GM12891 (cell line): ENCODE data around the gene BCL2L12.
"Not testable (repeated sequence)": the region's sequence is repeated elsewhere in the genome, so short reads cannot be mapped to it uniquely, and the experiment has no call there.

Experiments used
- DNase-seq: peaks from one replicate; pipeline ENCODE4 v3.0.0; 2011; ENCODE audit warnings: low spot score; ENCODE audit not compliant: insufficient read length
- FAIRE-seq: peaks from 2 replicates; lab custom pipeline; 2011; peaks lifted over from hg19 to GRCh38; lab: Jason Lieb, UNC
- PAX5 ChIP-seq: IDR thresholded peaks from 2 replicates; pipeline ENCODE4 v1.6.1; 2011; ENCODE audit warnings: low read length, moderate library complexity, mild to moderate bottlenecking; ENCODE audit not compliant: insufficient read depth, severe bottlenecking
- POLR2A ChIP-seq: IDR thresholded peaks from 2 replicates; pipeline ENCODE4 v1.6.1; 2011; ENCODE audit warnings: low read depth, low read length, control low read depth
- POLR2AphosphoS5 ChIP-seq: IDR thresholded peaks from 2 replicates; pipeline ENCODE4 v1.6.1; 2011; ENCODE audit warnings: low read depth, low read length, control low read depth
- POU2F2 ChIP-seq: IDR thresholded peaks from 2 replicates; pipeline ENCODE4 v1.6.1; 2011; ENCODE audit warnings: low read depth, mild to moderate bottlenecking, control low read depth, low read length, moderate library complexity
- SPI1 ChIP-seq: IDR thresholded peaks from 2 replicates; pipeline ENCODE4 v1.6.1; 2011; ENCODE audit warnings: low read depth, low read length, control low read depth
- TAF1 ChIP-seq: IDR thresholded peaks from 2 replicates; pipeline ENCODE4 v1.6.1; 2011; ENCODE audit warnings: low read depth, low read length, control low read depth

BCL2L12 gene

GRCh38 chr19:49712397-49712859 is 46.7 kb downstream of the BCL2L12 start:
- TF ChIP-seq SPI1 (no peak), POU2F2 (no peak), POLR2A (no peak), PAX5 (no peak), POLR2AphosphoS5 (no peak), TAF1 (no peak)
- DNase-seq (no peak), FAIRE-seq (no peak)

- no peak for FAIRE-seq
- no peak for TF ChIP-seq SPI1
- TF ChIP-seq POU2F2, result no peak
- no peak for TF ChIP-seq POLR2A
- no peak for TF ChIP-seq PAX5
- TF ChIP-seq POLR2AphosphoS5, result no peak
- no peak for TF ChIP-seq TAF1
- DNase-seq, result no peak
Measured at GRCh38 chr19:49713236-49713845, 47.6 kb downstream of the BCL2L12 start.

GRCh38 chr19:49716154-49716553 is 50.4 kb downstream of the BCL2L12 start:
- TF ChIP-seq POLR2A (no peak), TAF1 (no peak), SPI1 (no peak), POU2F2 (no peak), POLR2AphosphoS5 (no peak), PAX5 (no peak)
- no peak for FAIRE-seq
- DNase-seq, result no peak

- TF ChIP-seq TAF1 (no peak), PAX5 (no peak), POLR2AphosphoS5 (no peak), POLR2A (no peak), SPI1 (no peak), POU2F2 (no peak)
- FAIRE-seq, result no peak
Measured at GRCh38 chr19:49718511-49718910, 52.8 kb downstream of the BCL2L12 start.

GRCh38 chr19:49718991-49719390 is 53.3 kb downstream of the BCL2L12 start:
- TF ChIP-seq POU2F2, result no peak
- TF ChIP-seq POLR2AphosphoS5, result no peak
- TF ChIP-seq TAF1, result no peak
- TF ChIP-seq SPI1, result no peak
- TF ChIP-seq PAX5, result no peak
- TF ChIP-seq POLR2A, result no peak
- DNase-seq (no peak), FAIRE-seq (no peak)

More at GRCh38 chr19:49718511-49718910, 52.8 kb downstream of the BCL2L12 start:
- DNase-seq, result no peak

GRCh38 chr19:49719420-49719819 is 53.7 kb downstream of the BCL2L12 start:
- DNase-seq, FAIRE-seq: not testable (repeated sequence)
